HG02623 (cell line): ENCODE results near the gene SNTA1.
"Not testable (repeated sequence)": the region's sequence is repeated elsewhere in the genome, so short reads cannot be mapped to it uniquely, and the experiment has no call there.

ENCODE experiments used
- ATAC-seq: cut with Tn5 transposase; IDR thresholded peaks from one replicate; pipeline ENCODE4 v1.9.1; 2021; ENCODE audit warnings: moderate library complexity; ENCODE audit not compliant: unreplicated experiment

SNTA1 gene

GRCh38 chr20:33400812-33401183 lies 42.8 kb downstream of the SNTA1 start:
- no peak for ATAC-seq

DNA sequence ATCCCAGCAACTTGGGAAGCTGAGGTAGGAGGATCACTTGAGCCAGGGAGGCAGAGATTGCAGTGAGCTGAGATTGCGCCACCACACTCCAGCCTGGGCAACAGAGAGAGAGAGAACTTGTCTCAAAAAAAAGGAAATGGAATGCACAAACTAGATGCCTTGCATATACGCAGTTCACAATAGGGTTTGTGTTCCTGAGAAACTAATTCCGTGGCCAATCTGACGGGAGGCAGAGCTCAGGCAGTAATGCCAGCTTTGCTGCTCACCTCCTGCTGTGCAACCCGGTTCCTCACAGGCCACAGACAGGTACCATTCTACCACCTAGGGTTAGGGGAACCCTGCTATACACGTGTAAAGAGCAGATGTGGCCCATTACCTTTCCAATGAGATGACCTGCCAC lies 43.6 kb downstream of the SNTA1 start:
- ATAC-seq = no peak

DNA sequence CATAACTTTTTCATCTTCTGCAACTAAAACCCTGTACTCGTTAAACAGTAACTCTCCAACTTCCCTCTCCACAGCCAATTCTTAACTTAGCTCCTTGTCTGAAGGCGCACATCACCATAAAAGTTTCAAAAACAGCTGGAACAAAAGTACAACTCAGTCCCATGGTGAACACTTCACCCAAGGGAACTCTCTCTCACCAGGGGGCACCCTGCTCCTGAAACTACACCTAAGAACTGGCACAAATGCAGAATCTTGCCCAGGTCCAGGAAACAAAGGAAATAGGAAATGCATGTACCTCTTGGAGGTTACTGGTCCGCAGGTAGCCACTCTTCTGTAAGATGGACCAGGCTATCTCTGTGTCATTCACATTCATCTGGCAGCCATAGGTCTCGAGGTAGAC lies 48.8 kb downstream of the SNTA1 start:
- no peak for ATAC-seq

DNA sequence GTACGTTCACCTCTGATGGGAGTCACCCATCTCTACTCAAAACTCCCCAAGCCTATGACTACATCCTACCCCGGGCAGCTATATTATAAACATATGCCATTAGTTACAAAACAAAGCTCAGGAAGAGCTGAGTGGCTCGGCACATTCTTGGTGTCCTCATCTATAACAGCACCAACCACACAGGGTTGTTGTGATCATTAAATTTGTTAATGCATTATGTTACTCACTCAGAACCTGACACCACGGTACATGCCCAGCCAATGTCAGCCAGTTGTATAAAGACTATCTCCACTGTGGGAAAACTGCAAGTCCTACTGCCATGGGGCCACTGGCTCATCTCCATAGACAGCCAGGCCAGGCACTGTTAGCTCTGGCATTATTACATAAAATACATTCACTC lies 50.0 kb downstream of the SNTA1 start:
- no peak for ATAC-seq

GRCh38 chr20:33391722-33392415 lies 51.7 kb downstream of the SNTA1 start:
- no peak for ATAC-seq

- ATAC-seq = not testable (repeated sequence)
Observed at GRCh38 chr20:33389326-33389725, 54.2 kb downstream of the SNTA1 start.

- no peak for ATAC-seq
Observed at GRCh38 chr20:33388268-33388667, 55.3 kb downstream of the SNTA1 start.

GRCh38 chr20:33387177-33387576 lies 56.4 kb downstream of the SNTA1 start:
- ATAC-seq = no peak

DNA sequence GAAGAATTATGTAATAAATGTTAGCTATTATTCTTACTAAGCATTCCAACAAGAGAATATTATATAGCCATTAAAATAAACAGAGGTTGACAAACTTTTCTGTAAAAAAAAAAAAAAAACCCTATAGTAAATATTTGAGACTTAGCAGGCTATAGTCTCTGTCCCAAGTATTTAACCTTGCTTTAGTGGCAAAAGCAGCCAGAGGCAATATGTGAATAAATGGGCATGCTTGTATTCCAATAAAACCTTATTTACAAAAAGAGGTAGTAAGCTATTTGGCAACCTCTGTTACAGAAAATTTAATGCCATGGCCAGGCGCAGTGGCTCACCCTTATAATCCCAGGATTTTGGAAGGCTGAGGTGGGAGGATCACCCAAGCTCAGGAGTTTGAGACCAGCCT lies 56.9 kb downstream of the SNTA1 start:
- ATAC-seq = no peak

DNA sequence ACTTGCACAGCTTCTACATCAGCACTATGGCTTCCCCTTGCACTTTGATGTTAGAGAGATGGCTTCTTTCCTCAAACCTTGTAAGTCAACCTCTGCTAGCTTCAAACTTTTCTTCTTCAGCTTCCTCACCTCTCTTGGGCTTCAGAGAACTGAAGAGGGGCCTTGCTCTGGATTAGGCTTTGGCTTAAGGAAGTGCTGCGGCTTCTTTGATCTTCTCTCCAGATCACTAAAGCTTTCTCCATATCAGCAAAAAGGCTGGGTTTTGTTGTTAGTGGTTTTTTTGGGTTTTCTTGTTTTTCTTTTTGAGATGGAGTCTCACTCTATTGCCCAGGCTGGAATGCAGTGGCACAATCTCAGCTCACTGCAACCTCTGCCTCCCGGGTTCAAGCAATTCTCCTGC lies 66.2 kb downstream of the SNTA1 start:
- ATAC-seq = no peak

- ATAC-seq = no peak
Observed at GRCh38 chr20:33373735-33374605, 69.6 kb downstream of the SNTA1 start.

DNA sequence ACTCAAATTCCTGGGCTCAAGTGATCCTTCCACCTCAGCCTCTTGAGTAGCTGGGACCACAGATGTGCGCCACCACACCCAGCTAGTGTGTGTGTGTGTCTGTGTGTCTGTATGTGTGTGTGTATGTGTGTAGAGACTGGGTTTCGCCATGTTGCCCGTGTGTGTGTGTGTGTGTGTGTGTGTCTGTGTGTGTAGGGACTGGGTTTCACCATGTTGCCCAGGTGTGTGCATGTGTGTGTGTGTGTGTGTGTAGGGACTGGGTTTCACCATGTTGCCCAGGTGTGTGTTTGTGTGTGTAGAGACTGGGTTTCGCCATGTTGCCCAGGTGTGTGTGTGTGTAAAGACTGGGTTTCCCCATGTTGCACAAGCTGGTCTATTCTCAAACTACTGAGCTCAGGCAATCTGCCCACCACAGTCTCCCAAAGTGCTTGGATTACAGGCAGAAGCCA lies 70.5 kb downstream of the SNTA1 start:
- no peak for ATAC-seq

- ATAC-seq = no peak
Observed at GRCh38 chr20:33370291-33370690, 73.3 kb downstream of the SNTA1 start.

- ATAC-seq = no peak
Observed at GRCh38 chr20:33362898-33363297, 80.7 kb downstream of the SNTA1 start.

- ATAC-seq = no peak
Observed at GRCh38 chr20:33359399-33360261, 83.9 kb downstream of the SNTA1 start.
